GM19468 (cell line): ENCODE data around the gene BRME1.
A peak's percentile ranks its signal among the peaks of the same experiment; 100 is the strongest.

Experiments
- ATAC-seq: cut with Tn5 transposase; IDR thresholded peaks from one replicate; pipeline ENCODE4 v1.9.1; 2021; ENCODE audit warnings: mild to moderate bottlenecking, moderate library complexity, moderate number of reproducible peaks; ENCODE audit not compliant: unreplicated experiment; ENCODE audit errors: extremely low read depth

Gene BRME1

GRCh38 chr19:13905634-13906520 is at the start of gene BRME1, which contains the start of gene CC2D1A:
Gene BRME1 (minus strand): TSS chr19:13906117. CDS start chr19:13904892, 1,225 bp downstream.
Gene CC2D1A (plus strand): TSS chr19:13906201. CDS start chr19:13906442, 241 bp downstream.
- peak; percentile 76 for ATAC-seq

GRCh38 chr19:13954185-13954584 is 48.3 kb upstream of the BRME1 start:
- ATAC-seq: no peak

GRCh38 chr19:13952931-13953531 is 47.1 kb upstream of the BRME1 start:
- no peak for ATAC-seq

- ATAC-seq: peak; percentile 91
Measured at GRCh38 chr19:13952154-13952930, 46.4 kb upstream of the BRME1 start, which contains the start of gene DCAF15. Gene DCAF15 (plus strand): TSS chr19:13952509. CDS start chr19:13952513, 4 bp downstream.

- no peak for ATAC-seq
Measured at GRCh38 chr19:13951799-13952153, 45.9 kb upstream of the BRME1 start.

GRCh38 chr19:13951043-13951442 is 45.1 kb upstream of the BRME1 start:
- ATAC-seq: no peak

- no peak for ATAC-seq
Measured at GRCh38 chr19:13946414-13946813, 40.5 kb upstream of the BRME1 start.

GRCh38 chr19:13942023-13942684 is 36.2 kb upstream of the BRME1 start:
- no peak for ATAC-seq

GRCh38 chr19:13938301-13939064 is 32.6 kb upstream of the BRME1 start, which contains the start of gene PODNL1:
Gene PODNL1 (minus strand): TSS chr19:13938417. CDS start chr19:13938181, 236 bp downstream.
- no peak for ATAC-seq

GRCh38 chr19:13937479-13938300 is 31.8 kb upstream of the BRME1 start:
- no peak for ATAC-seq

- no peak for ATAC-seq
Measured at GRCh38 chr19:13935765-13936510, 30.0 kb upstream of the BRME1 start.

GRCh38 chr19:13934785-13935109 is 28.8 kb upstream of the BRME1 start:
- ATAC-seq: no peak

GRCh38 chr19:13932911-13933393 is 27.0 kb upstream of the BRME1 start:
- no peak for ATAC-seq

- ATAC-seq: no peak
Measured at GRCh38 chr19:13932149-13932637, 26.3 kb upstream of the BRME1 start.

GRCh38 chr19:13931391-13932148 is 25.7 kb upstream of the BRME1 start:
- ATAC-seq: no peak

GRCh38 chr19:13930402-13930801 is 24.5 kb upstream of the BRME1 start:
- no peak for ATAC-seq

- ATAC-seq: no peak
Measured at GRCh38 chr19:13929956-13930355, 24.0 kb upstream of the BRME1 start.
